Measurements from ENCODE around the gene HDAC9.
A peak's percentile ranks its signal among the peaks of the same experiment; 100 is the strongest.

Gene HDAC9

GRCh38 chr7:18659746-18660145 lies 164.2 kb downstream of the HDAC9 start:
- no peak for DNase-seq (ENCODE audit: low spot score)

GRCh38 chr7:18663321-18663720 lies 167.8 kb downstream of the HDAC9 start:
- no peak for DNase-seq (ENCODE audit: low spot score)

- DNase-seq (ENCODE audit: low spot score) = peak; percentile 84
Observed at GRCh38 chr7:18666107-18666728, 170.7 kb downstream of the HDAC9 start.

GRCh38 chr7:18667466-18667865 lies 171.9 kb downstream of the HDAC9 start:
- DNase-seq (ENCODE audit: low spot score) = peak; percentile 24

- no peak for DNase-seq (ENCODE audit: low spot score)
Observed at GRCh38 chr7:18671176-18671575, 175.6 kb downstream of the HDAC9 start.

GRCh38 chr7:18675579-18675978 lies 180.0 kb downstream of the HDAC9 start:
- no peak for DNase-seq (ENCODE audit: low spot score)

GRCh38 chr7:18679261-18679660 lies 183.7 kb downstream of the HDAC9 start:
- no peak for DNase-seq (ENCODE audit: low spot score)

- DNase-seq (ENCODE audit: low spot score) = peak; percentile 72
Observed at GRCh38 chr7:18680576-18680975, 185.0 kb downstream of the HDAC9 start.

- DNase-seq (ENCODE audit: low spot score) = no peak
Observed at GRCh38 chr7:18684916-18685315, 189.4 kb downstream of the HDAC9 start.

GRCh38 chr7:18685971-18686370 lies 190.4 kb downstream of the HDAC9 start:
- no peak for DNase-seq (ENCODE audit: low spot score)

GRCh38 chr7:18689551-18689950 lies 194.0 kb downstream of the HDAC9 start:
- DNase-seq (ENCODE audit: low spot score) = no peak

GRCh38 chr7:18693406-18693805 lies 197.9 kb downstream of the HDAC9 start:
- peak; percentile 36 for DNase-seq (ENCODE audit: low spot score)

- DNase-seq (ENCODE audit: low spot score) = no peak
Observed at GRCh38 chr7:18693816-18694215, 198.3 kb downstream of the HDAC9 start.

- no peak for DNase-seq (ENCODE audit: low spot score)
Observed at GRCh38 chr7:18694484-18694883, 198.9 kb downstream of the HDAC9 start.

- no peak for DNase-seq (ENCODE audit: low spot score)
Observed at GRCh38 chr7:18694911-18695310, 199.4 kb downstream of the HDAC9 start.

- DNase-seq (ENCODE audit: low spot score) = no peak
Observed at GRCh38 chr7:18698258-18698734, 202.7 kb downstream of the HDAC9 start.

GRCh38 chr7:18700147-18700546 lies 204.6 kb downstream of the HDAC9 start:
- DNase-seq (ENCODE audit: low spot score) = no peak

- no peak for DNase-seq (ENCODE audit: low spot score)
Observed at GRCh38 chr7:18702071-18702829, 206.7 kb downstream of the HDAC9 start.

GRCh38 chr7:18703685-18704084 lies 208.1 kb downstream of the HDAC9 start:
- no peak for DNase-seq (ENCODE audit: low spot score)

GRCh38 chr7:18706670-18707069 lies 211.1 kb downstream of the HDAC9 start:
- DNase-seq (ENCODE audit: low spot score) = no peak

- DNase-seq (ENCODE audit: low spot score) = no peak
Observed at GRCh38 chr7:18708204-18708603, 212.7 kb downstream of the HDAC9 start.

- peak; percentile 60 for DNase-seq (ENCODE audit: low spot score)
Observed at GRCh38 chr7:18715988-18716387, 220.4 kb downstream of the HDAC9 start.

- DNase-seq (ENCODE audit: low spot score) = no peak
Observed at GRCh38 chr7:18721429-18721828, 225.9 kb downstream of the HDAC9 start.

GRCh38 chr7:18724318-18724717 lies 228.8 kb downstream of the HDAC9 start:
- no peak for DNase-seq (ENCODE audit: low spot score)
